ENCODE measurements around the gene C8B.

The C8B gene

DNA sequence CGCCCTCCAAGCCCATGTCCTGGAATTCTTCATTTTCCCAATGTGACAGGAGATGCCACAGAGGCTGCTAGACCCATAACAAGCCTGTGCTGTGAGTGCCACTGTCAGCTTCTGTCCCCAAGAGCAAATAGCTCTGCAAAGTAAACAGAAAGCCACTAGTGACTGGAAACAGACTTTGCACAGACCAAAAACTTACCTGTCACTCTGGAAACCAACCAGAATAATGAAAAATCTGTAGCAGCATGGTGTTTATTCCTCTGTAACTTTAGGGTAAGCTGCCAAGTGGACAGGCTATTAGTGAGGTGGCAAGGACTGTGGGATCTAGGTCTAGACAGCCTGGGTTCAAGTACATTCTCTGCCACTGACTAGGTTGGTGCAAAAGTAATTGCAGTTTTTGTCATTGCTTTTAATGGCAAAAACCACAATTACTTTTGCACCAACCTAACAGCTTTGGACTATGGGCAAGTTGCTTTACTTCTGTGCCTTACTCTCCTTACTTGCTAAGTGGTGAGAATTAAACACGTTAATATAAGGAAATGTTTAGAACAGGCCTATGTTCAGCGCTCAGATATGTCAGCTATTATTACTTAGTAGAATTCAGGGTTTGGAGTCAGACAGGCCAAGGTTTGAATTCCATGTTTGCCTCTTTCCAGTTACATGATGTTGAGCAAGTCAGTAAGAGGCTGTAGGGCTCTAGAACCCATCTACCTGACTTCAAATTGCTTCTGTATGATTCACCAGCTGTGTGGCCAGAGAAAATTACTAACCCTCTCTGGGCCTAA, at the start of gene C8B:
Gene C8B (minus strand): TSS at position 100 of the 782 bp plus-strand sequence. CDS start 67 bp downstream, at position 33.
- TF ChIP-seq, protein P1, sequence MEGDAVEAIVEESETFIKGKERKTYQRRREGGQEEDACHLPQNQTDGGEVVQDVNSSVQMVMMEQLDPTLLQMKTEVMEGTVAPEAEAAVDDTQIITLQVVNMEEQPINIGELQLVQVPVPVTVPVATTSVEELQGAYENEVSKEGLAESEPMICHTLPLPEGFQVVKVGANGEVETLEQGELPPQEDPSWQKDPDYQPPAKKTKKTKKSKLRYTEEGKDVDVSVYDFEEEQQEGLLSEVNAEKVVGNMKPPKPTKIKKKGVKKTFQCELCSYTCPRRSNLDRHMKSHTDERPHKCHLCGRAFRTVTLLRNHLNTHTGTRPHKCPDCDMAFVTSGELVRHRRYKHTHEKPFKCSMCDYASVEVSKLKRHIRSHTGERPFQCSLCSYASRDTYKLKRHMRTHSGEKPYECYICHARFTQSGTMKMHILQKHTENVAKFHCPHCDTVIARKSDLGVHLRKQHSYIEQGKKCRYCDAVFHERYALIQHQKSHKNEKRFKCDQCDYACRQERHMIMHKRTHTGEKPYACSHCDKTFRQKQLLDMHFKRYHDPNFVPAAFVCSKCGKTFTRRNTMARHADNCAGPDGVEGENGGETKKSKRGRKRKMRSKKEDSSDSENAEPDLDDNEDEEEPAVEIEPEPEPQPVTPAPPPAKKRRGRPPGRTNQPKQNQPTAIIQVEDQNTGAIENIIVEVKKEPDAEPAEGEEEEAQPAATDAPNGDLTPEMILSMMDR (conservative IDR thresholded peaks at IDR 0.05; ENCODE audit: low read depth, low read length): no peak
- no peak within 1 kb of the TSS for H3K4me3 ChIP-seq (ENCODE audit: low read length)

DNA sequence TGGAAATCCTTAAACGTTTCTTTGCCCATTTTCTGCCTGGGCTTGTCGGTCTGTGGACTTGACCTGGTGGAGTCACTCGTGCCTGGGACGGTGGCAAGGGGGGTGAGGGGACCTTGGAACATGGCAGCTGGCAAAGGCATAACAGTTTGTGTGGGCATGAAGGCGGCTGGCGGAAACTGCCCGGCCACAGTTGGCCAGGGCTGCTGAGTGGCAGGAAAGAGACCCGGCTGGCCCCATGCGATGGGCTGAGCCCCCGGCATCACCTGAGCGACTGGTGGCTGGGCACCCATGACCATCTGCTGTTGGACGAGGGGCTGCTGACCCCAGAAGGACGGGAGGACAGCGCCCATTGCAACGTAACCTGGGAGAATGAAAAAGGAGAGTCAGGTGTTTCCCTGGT, 49.3 kb upstream of the C8B start:
- TF ChIP-seq, protein P1 (conservative IDR thresholded peaks at IDR 0.05; ENCODE audit: low read depth, low read length): no peak
- DNase-seq (ENCODE audit: low read depth): no peak
- H3K4me3 ChIP-seq (ENCODE audit: low read length): no peak overlapping the region

More for the DNA sequence above, at the start of gene C8B:
- DNase-seq (ENCODE audit: low read depth): no peak

DNA sequence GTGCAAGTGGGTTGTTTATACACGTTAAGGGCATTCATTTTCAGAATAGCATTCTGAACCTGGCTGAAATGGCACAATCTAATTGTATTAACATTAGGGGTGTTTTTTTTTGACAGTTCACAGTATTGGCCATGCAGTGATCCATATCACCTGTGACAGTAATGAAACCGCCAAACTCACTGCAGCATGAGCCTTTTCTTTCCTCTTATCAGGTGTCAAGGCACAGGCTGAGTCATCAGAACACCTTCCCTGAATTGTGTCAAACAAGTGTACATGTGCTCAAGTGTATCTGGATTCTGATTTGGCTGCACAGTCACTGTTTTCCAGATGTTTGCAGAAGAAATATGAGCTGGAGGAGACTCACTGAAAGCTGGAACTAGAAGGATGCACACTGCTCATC, 47.7 kb upstream of the C8B start:
- no peak overlapping the region for H3K4me3 ChIP-seq (ENCODE audit: low read length)
- TF ChIP-seq, protein P1 (conservative IDR thresholded peaks at IDR 0.05; ENCODE audit: low read depth, low read length): no peak
- no peak for DNase-seq (ENCODE audit: low read depth)

DNA sequence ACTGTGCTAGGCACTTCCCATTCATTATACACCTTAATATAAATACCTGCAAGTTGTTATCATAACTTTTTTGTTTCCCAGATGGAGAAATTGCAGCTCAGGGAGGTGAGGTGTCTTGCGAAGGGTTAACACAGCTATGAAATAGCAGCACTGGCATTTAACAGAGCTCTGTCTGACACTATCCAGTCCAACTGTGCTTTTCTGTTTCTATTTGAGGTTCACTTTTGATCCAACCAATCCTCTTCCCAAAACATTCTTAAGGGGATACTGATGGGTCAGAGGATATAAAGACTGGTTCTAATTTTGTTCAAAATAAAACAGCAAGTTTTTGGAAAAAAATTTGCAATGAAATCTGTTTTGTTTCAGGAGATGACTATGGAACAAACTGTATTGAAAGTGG, 46.5 kb upstream of the C8B start:
- no peak for DNase-seq (ENCODE audit: low read depth)
- TF ChIP-seq, protein P1 (conservative IDR thresholded peaks at IDR 0.05; ENCODE audit: low read depth, low read length): no peak
- H3K4me3 ChIP-seq (ENCODE audit: low read length): no peak overlapping the region

DNA sequence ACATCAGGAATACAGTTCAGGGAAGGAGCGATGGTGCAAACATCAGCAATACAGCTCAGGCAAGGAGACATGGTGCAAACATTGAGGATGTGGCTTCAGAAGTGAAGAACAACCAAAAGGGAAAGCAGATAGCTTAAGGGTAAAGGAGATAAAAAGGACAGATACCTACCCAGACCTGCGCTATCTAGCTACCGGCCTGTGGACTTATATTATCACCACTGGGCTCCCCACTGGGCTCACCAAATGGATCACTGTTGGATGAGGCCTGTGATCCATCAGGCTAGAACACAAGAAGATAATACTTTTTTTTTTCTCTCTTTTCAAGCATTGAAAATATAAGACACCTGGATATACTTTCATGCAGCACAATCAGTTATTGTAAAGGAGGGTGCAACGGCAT, 44.7 kb upstream of the C8B start:
- H3K4me3 ChIP-seq (ENCODE audit: low read length): no peak overlapping the region
- TF ChIP-seq, protein P1 (conservative IDR thresholded peaks at IDR 0.05; ENCODE audit: low read depth, low read length): no peak
- DNase-seq (ENCODE audit: low read depth): no peak

DNA sequence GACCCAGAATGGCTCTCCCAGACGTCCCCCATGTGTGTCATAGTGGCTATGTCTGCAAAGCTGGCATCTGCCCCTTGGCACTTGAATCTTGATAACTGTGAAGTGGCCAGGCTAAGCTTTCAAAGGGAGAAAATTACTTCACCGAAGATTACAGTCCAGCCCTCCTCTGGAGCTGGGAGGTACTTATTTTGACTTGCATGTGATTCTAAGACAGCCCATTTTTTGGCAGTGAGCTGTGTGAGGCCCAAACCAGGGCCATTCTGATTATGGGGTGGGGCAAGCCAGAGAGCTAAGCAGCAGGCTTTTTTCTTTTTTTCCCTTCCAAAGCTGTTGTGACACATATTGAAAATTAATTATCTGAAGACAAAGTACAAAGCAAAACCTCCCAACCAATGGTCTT, 42.1 kb upstream of the C8B start:
- TF ChIP-seq, protein P1 (conservative IDR thresholded peaks at IDR 0.05; ENCODE audit: low read depth, low read length): no peak
- no peak overlapping the region for H3K4me3 ChIP-seq (ENCODE audit: low read length)

DNA sequence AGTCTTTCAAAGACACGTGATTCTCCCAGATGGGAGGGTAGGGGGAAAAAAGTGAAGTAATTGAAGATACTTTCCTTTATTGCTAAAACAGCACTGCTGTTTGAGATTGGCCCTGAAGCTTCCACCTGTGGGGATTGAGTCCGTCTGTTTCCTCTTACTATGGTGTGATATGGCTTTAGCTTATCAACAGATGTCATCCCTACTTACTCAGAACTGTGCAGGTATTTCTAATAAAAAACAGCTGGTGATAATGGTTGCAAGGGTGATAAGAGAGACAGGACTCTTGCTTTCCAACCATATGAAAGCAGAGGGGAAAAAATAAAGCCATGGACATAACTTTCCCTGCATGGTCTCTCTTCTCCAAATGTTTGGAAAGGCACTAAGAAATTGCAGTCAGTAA, 41.7 kb upstream of the C8B start:
- DNase-seq (ENCODE audit: low read depth): no peak
- H3K4me3 ChIP-seq (ENCODE audit: low read length): no peak overlapping the region
- TF ChIP-seq, protein P1 (conservative IDR thresholded peaks at IDR 0.05; ENCODE audit: low read depth, low read length): no peak

More for the DNA sequence above, 42.1 kb upstream of the C8B start:
- peak; percentile 3 for DNase-seq (ENCODE audit: low read depth)
